Body of pancreas (tissue), 4 donors: Measurements from ENCODE around the gene KCNIP4.

Experiments
- POLR2A ChIP-seq, 3 donors: fragments of 450-650 bp; IDR thresholded peaks; one replicate each; pipeline ENCODE4 v1.6.1; 2016; ENCODE audit warnings: antibody characterized with exemption in 3 of 3, mild to moderate bottlenecking in 2 of 3
- TF ChIP-seq, protein P1 (sequence below), 7 experiments: fragments of 450-650 bp in 4 of 7; fragments of 200-600 bp in 3 of 7; sonication (generic) in 3 of 7; IDR thresholded peaks; one replicate each; pipeline ENCODE4 v1.5.1; 2016 to 2019; ENCODE audit warnings: antibody characterized with exemption in 7 of 7

DNA sequence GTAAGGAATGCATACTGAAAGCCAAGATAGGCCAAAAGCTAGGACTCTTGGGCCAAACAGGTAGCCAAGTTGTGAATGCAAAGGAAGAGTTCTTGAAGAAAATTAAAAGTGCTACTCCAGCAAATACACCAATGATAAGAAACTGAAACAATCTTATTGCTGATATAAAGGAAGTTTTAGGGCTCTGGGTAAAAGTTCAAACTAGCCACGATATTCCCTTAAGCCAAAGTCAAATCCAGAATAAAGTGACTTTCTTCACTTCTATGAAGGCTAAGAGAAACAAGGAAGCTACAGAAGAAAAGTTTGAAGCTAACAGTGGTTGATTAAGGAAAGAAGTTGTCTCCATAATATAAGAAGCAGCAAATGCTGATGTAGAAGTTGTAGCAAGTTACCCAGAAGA is 850.7 kb downstream of the KCNIP4 start:
- TF ChIP-seq, protein P1, sequence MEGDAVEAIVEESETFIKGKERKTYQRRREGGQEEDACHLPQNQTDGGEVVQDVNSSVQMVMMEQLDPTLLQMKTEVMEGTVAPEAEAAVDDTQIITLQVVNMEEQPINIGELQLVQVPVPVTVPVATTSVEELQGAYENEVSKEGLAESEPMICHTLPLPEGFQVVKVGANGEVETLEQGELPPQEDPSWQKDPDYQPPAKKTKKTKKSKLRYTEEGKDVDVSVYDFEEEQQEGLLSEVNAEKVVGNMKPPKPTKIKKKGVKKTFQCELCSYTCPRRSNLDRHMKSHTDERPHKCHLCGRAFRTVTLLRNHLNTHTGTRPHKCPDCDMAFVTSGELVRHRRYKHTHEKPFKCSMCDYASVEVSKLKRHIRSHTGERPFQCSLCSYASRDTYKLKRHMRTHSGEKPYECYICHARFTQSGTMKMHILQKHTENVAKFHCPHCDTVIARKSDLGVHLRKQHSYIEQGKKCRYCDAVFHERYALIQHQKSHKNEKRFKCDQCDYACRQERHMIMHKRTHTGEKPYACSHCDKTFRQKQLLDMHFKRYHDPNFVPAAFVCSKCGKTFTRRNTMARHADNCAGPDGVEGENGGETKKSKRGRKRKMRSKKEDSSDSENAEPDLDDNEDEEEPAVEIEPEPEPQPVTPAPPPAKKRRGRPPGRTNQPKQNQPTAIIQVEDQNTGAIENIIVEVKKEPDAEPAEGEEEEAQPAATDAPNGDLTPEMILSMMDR (IDR thresholded peaks at IDR 0.05) = no peak
- TF ChIP-seq POLR2A (IDR thresholded peaks at IDR 0.05) = no peak
